Esophagus squamous epithelium (tissue), 4 donors: Measurements from ENCODE around the gene BDKRB1.

Experiments used
- CTCF ChIP-seq, 6 experiments: fragments of 450-650 bp in 4 of 6; fragments of 200-600 bp in 2 of 6; sonication (generic) in 2 of 6; IDR thresholded peaks; one replicate each; pipeline ENCODE4 v1.5.1; 2016 to 2019; ENCODE audit warnings: antibody characterized with exemption in 6 of 6, mild to moderate bottlenecking in 4 of 6, moderate library complexity in 4 of 6
- POLR2A ChIP-seq, 4 donors: fragments of 450-650 bp; IDR thresholded peaks; one replicate each; pipeline ENCODE4 v1.6.1; 2017; ENCODE audit warnings: antibody characterized with exemption in 4 of 4, mild to moderate bottlenecking in 4 of 4, moderate library complexity in 3 of 4

GRCh38 chr14:96207686-96208085 lies 48.3 kb upstream of the BDKRB1 start:
- TF ChIP-seq CTCF (IDR thresholded peaks at IDR 0.05): no peak
- TF ChIP-seq POLR2A (IDR thresholded peaks at IDR 0.05): no peak
